HEK293T (cell line): ENCODE data around the gene SLC2A5.

ENCODE experiments used
- ELF4 ChIP-seq: fragments of 450-650 bp; IDR thresholded peaks from 2 replicates; pipeline ENCODE4 v1.6.1; 2017; ENCODE audit warnings: antibody characterized with exemption
- FOXM1 ChIP-seq: fragments of 450-650 bp; IDR thresholded peaks from 2 replicates; pipeline ENCODE4 v1.6.1; 2017; ENCODE audit warnings: mild to moderate bottlenecking, borderline replicate concordance
- HDGF ChIP-seq: fragments of 450-650 bp; IDR thresholded peaks from 2 replicates; pipeline ENCODE4 v1.6.1; 2017; ENCODE audit warnings: antibody characterized with exemption, borderline replicate concordance
- PKNOX1 ChIP-seq: fragments of 450-650 bp; IDR thresholded peaks from 2 replicates; pipeline ENCODE4 v1.6.1; 2016
- SP1 ChIP-seq: fragments of 450-650 bp; IDR thresholded peaks from 2 replicates; pipeline ENCODE4 v1.6.1; 2017
- TARDBP ChIP-seq: fragments of 450-650 bp; IDR thresholded peaks from 2 replicates; pipeline ENCODE4 v1.6.1; 2016

DNA sequence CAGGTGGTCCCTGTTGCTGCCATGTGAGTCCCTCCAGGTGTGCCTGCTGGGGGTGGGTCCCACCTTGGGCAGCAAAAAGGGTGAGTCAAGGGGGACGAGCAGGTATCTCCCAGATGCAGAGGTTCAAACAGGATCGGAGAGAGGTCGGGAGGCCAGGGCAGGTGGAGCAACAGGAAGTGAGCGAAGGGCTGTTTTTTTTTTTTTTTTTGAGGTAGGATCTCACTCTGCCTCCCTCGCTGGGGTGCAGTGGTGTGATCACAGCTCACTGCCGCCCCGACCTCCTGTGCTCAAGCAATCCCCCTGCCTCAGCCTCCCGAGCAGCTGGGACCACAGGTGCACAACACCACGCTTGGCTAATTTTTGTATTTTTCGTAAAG is 82.6 kb downstream of the SLC2A5 start:
- TF ChIP-seq FOXM1: no peak
- no peak for TF ChIP-seq TARDBP
- no peak for TF ChIP-seq SP1
- no peak for TF ChIP-seq PKNOX1
- no peak for TF ChIP-seq HDGF
- TF ChIP-seq ELF4: no peak
